Measurements from ENCODE around the gene SYTL3.

Gene SYTL3

DNA sequence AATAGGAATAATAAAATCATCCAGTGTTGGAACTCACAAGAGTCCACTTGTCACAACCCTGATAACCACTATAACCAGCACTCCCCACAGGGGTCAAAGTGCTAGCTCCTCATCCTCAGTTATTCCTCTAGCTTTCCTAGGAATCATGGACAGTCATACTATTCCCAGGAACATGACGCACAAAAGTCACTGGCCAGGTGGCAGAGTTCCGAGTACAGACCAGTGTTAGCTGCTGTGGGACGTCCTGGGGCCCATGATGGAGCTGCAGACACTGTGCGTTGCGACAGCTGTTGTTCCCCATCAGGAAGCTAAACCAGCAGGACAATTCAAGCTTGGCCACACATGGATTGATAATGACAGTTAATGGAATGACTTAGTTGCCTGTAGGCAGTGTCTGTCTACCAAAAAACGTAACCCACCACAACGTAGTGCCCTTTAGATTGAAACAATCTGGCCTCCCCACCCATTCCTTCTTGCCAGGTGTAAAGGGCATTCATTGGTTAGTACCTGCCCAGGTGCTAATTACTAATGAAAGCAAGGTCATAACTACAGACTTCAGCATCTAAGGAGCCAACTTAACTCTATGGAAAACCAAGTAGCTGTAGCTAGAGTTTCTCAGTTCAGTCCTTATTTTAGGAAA lies 151.9 kb downstream of the SYTL3 start:
- FAIRE-seq, result no peak

DNA sequence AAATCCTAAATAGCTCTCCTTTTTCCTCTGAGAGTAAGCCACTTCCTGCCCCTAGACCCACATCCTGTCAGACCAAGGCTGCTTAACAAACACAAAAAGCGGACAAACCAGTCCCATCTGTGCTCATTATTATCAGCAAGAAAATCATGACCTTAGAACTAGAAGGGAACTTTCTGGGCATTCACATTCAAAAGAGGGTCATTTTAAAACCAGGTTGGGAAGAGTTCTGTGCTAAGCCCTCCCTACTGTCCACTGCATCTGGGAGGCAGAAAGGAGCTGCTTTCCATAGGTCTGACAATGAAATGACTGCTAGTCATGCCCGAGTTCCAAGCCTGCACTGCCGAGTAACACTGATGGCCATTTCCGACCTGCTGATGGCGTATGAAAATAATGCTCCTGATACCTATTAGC lies 153.9 kb downstream of the SYTL3 start:
- no peak for FAIRE-seq

DNA sequence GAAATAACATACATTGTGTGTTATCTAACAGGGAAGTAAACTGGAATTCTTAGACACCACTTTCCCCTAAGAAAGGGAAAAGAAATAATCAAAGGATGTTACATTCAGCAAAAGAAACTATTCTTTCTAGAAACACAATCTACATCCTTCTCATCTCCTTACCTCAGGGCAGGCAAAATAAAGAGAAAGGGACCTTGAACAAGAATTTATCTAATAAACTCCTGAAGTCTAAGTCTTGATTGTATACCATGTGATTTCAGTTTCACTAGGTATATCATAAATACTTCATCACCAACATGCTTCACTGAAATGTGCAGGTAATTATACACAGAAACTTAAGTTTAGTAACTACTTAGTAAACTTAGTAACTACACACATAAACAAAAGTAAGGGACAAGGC lies 154.4 kb downstream of the SYTL3 start:
- FAIRE-seq, result no peak

DNA sequence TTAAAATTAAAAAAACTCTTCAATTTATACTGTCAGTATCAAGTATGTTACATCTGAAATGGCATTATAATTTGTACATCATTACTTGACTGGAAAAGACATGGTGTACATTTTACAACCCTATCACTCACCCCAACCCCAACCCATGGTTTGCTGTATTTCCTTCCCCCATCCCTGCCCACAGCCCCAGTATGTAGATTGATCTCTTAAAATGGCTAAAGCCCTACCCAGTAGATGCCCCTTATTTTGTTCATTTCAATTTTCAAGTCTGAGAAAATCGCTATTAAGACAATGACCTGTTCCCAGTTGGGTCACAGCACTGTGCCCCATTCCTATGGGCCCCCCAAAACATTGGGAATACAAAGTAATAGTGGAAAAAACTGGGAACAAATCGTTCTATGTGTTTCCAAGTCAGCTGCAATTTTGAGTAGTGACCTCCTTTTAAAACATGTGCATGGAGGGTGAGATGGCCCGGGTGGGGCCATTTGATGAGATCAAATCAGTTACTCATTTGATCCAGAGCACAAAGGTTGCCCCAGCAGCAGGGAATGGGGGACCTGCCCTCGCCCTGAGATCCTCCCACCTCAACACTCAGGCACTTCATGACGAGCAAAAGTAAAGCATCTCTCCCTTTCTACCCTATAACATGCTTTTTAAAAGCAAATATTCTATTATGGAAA lies 156.0 kb downstream of the SYTL3 start:
- no peak for FAIRE-seq

DNA sequence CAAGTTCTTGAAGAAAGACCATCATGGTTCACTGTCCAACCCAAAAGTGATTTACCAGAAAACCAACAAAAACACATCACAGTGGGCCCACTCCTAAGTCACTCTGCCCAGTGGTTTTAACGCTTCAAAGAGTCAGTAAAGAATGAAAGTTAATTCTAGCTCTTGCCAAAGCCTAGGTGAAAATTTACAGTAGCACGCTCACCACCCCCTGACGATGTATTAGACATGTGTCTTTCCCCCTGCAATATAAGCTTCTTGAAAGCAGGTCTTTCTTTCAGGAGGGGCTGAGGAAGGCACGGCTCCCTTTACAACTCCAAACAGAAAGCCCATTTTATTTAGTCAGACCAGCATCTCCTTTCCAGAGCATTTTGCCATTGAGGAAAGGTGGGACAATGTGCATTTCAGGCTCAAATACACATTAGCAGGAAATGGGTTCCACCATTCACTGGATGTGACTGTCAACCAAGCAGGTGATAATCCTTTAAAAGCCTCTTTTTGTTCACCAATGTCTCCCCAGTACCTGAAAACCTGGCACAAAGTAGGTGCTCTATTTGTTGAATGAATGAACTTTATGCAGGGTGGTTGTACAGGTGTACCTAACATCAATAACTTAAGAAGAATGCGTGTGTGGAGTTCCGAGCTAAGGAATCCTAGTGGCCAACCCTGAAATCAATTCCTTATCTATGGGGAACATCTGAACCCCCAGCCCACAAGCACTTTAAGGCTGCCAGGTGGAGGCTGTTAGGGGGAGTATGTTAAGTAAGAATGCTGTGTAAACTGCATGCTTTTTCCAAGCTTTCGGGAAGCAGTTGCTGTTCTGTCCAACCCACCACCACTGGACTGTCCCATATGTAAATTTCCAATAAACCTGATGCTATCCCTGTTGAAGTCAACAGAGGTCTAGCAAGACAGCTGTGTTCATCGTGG lies 157.9 kb downstream of the SYTL3 start:
- FAIRE-seq, result no peak

DNA sequence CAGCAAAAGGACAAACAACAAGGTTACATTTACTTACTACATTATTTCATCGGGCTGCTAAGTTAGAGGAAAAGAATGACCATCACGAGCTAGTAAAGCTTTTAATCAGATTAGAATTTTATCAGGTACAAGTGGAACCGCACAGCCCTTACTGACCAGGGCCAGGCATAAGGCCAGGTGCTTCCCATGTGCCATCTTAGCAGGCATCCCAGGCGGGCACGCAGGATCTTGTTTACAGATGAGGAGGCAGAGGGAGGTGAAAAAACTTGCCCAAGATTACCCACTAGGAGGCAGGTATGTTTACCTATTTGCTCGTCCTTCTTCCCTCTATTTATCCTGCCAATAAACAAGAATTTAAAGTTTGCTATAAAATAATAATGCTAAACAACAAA lies 158.6 kb downstream of the SYTL3 start:
- FAIRE-seq, result no peak

DNA sequence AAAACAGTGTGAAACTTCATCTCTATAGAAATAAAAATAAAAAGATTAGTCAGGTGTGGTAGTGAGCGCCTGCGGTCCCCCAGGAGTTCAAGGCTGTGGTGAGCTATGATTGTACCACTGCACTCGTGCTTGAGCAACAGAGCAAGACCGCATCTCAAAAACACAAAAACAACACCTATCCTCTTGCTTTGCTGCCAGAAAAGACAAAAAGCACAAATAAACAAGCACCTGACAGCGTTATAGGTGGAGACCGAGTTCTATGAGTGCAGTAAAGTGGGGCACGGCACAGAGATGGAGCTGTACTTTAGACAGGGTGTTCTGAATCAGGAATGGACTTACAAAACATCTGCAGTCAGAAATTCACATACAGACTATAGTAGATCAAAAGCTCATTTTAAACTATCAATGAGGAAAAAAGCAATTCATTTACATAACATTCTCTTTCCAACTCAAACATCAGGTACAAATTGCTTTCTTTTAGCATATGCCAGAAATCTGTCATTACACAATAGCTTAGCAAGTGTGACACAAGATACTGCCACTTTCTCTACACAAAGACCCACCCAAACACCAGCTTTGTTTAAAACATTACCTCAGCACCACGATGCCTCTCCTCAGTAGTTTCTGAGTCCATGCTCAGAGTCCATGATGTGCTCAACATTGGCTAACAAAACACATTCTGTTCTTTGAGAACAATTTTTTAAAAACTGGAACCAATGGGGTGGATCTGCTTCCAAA lies 159.3 kb downstream of the SYTL3 start:
- no peak for FAIRE-seq

DNA sequence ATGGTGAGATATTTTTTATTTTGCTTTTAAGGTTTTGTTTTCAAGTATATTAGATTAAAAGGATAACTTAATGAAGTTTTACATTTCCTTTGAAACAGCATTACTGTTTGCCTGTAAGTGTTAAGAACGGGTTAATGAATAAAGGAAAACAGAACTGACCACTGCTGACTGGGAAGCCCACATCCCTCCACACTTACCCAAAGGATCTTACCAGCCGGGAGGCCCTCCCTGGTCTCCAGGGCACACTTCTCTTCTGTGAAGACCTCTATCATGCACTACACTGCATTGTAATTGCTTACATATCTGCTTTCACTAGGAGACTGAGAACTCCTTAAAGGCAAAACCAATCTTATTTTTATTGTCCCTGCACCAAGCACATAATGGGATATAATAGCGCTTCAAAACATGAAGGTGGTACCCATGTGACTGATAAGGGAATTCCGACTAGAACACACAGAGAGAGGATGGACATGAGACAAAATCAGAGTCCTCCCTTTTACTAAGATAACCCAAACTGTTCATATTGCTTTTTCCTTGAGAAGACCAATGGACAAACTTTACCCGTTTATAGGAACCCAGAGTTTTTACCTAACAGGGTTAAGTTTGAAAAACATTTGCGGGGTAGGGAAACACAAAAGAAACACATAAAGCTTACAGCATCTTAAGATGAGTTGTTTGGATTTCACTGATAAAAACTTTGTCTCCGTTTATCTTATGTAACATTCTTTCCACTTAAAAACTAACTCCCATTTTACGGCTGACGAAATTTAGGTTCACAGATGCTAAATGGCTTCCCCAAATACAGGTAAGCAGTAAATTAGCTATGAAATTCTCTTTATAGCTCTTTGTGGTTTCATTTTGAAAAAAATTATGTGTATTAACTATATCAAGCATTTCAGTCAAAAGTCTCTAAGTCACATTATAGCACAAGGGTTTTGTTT lies 160.6 kb downstream of the SYTL3 start:
- no peak for FAIRE-seq

DNA sequence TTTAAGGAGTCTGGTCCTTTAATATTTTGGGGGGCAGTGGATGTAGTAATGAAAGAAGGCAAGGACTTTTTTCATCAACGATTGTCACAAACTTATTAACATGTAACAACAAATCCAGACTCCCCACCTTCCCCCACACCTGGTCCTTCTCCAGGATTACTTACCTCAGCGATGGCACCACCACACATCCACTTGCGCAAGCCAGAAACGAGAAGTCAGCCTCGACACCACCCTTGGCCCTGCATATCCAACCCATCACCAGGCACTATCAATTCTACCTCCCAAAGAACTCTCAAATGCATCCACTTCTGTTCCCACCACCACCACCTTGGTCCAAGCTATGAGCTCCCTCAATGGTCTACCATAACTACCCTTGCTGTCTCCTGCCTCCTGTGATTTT lies 162.8 kb downstream of the SYTL3 start:
- FAIRE-seq, result no peak

DNA sequence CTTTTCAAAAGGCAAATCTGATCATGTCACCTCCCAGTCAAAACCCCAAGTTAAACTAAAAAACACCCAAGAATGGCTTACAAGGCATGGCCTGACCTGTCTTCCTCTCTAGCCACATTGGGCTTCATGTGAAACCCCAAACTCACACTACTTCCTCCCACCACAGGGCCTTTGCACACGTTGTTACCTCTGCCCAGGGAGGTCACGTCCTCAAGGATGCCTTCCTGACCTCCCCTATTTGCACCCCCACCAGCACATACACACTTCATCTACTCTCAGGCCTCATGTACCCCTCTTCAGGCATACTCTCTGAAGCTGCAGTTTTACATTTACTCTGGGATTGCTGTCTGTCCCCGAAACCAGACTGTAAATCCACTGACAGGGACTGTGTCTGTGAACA lies 163.2 kb downstream of the SYTL3 start:
- FAIRE-seq, result no peak

Measured in islet of Langerhans (tissue), 1 donor.